CD4-positive, alpha-beta memory T cell (primary cell): Measurements from ENCODE around the gene ENTREP1. TPM values are rescaled to one million over a fixed set of nuclear protein-coding genes. Genes with fewer than 3 reads are reported as not detected.

ENCODE experiments used
- CTCF ChIA-PET: fragments of 350-600 bp; sonication (Branson Sonifier 250); formaldehyde crosslinking; loops from one replicate; lab custom pipeline; 2021; ENCODE audit warnings: inconsistent platforms; ENCODE audit not compliant: partially characterized antibody; lab: Charles Lee
- POLR2A ChIA-PET: fragments of 350-600 bp; sonication (Branson Sonifier 250); formaldehyde crosslinking; loops from one replicate; lab custom pipeline; 2021; ENCODE audit not compliant: partially characterized antibody; lab: Charles Lee
- DNase-seq, 5 donors: peaks; one replicate each; pipeline versions ENCODE4 v3.0.0 to v3.0.0-alpha.2; 2020 to 2022; ENCODE audit warnings: mixed read lengths in 1 of 5
- H3K27ac ChIP-seq: one replicate; pipeline ENCODE4 v1.7.0; 2013; ENCODE audit warnings: low read depth, low read length
- H3K27me3 ChIP-seq: 2 replicates; pipeline ENCODE4 v1.7.0; 2013; ENCODE audit warnings: mild to moderate bottlenecking, low read length, moderate library complexity; ENCODE audit not compliant: insufficient read depth
- H3K36me3 ChIP-seq: 2 replicates; pipeline ENCODE4 v1.7.0; 2013; ENCODE audit warnings: mild to moderate bottlenecking, low read length, moderate library complexity; ENCODE audit not compliant: insufficient read depth
- H3K4me1 ChIP-seq: 2 replicates; pipeline ENCODE4 v1.7.0; 2013; ENCODE audit warnings: mild to moderate bottlenecking, low read length, moderate library complexity; ENCODE audit not compliant: insufficient read depth
- H3K4me3 ChIP-seq, 2 donors: one replicate each; pipeline ENCODE4 v1.7.0; 2013; ENCODE audit warnings: low read length in 2 of 2, mild to moderate bottlenecking in 1 of 2
- H3K9me3 ChIP-seq, 2 donors: one replicate each; pipeline ENCODE4 v1.7.0; 2013; ENCODE audit warnings: low read length in 2 of 2, control low read depth in 1 of 2; ENCODE audit not compliant: control insufficient read depth in 1 of 2
- H3K27ac Mint-ChIP-seq, 7 donors: one replicate each; pipeline ENCODE4 v1.8.0; 2020 to 2021; ENCODE audit warnings: mixed read lengths in 7 of 7, mild to moderate bottlenecking in 6 of 7, inconsistent platforms in 3 of 7, moderate library complexity in 3 of 7
- H3K27me3 Mint-ChIP-seq, 2 donors: one replicate each; pipeline ENCODE4 v1.8.0; 2020 to 2021; ENCODE audit warnings: mixed read lengths in 2 of 2
- H3K36me3 Mint-ChIP-seq, 2 donors: one replicate each; pipeline ENCODE4 v1.8.0; 2020 to 2021; ENCODE audit warnings: mixed read lengths in 2 of 2, inconsistent platforms in 1 of 2, mild to moderate bottlenecking in 1 of 2
- H3K4me1 Mint-ChIP-seq, 4 donors: one replicate each; pipeline ENCODE4 v1.8.0; 2020 to 2021; ENCODE audit warnings: mixed read lengths in 4 of 4, mild to moderate bottlenecking in 1 of 4
- H3K4me3 Mint-ChIP-seq, 8 donors: one replicate each; pipeline ENCODE4 v1.8.0; 2020 to 2021; ENCODE audit warnings: mixed read lengths in 8 of 8, mild to moderate bottlenecking in 7 of 8, moderate library complexity in 6 of 8, inconsistent platforms in 3 of 8
- H3K9me3 Mint-ChIP-seq, 8 donors: one replicate each; pipeline ENCODE4 v1.8.0; 2020 to 2021; ENCODE audit warnings: mixed read lengths in 8 of 8, mild to moderate bottlenecking in 5 of 8, inconsistent platforms in 3 of 8, moderate library complexity in 1 of 8
- intact Hi-C: fragments of 100-400 bp; cut with micrococcal nuclease; formaldehyde crosslinking; loops from one replicate; pipeline ENCODE4 v1.15.1; 2023
- polyA plus RNA-seq, 2 donors: library from polyadenylated mRNA; unstranded; fragments of 300-500 nt; fragmentation: Illumina TruSeq; gene quantifications; one replicate each; pipeline ENCODE4 v1.2.3, GENCODE V29; 2021
- total RNA-seq, 2 experiments: library from RNA; stranded (reverse); gene quantifications; one replicate each; pipeline ENCODE4 v1.2.3, GENCODE V29; 2021

ENTREP1 gene
- total and polyA plus RNA-seq, 4 experiments from 2014 or later = 0.20 to 0.24 TPM; not detected in 2

DNA sequence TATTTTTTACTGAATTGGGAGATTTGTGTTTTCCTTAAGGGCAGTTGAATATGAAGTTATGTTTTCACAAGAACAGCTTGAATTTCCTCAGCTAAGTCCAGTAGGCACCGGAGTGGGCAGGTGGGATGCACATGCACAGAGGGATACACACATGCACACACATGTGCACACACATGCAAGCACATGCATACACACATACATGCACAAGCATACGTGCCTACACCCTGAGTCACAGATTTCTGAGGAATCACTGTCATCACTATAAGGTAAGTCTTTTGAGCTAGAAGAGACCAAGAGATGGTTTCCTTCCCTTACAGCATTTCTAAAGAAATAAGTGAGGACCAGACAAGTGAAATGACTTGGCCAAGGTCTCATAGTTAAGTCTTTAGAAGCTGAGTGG, 8.7 kb downstream of the ENTREP1 start:
- intact Hi-C loops = no loop called here
- no peaks in the 10 kb centered on the region for H3K4me1 Mint-ChIP-seq
- no peak overlapping the region for H3K27ac Mint-ChIP-seq
- peaks cover 0 to 2% (median 0%) of the 10 kb centered on the region in 8 donors for H3K9me3 Mint-ChIP-seq
- ChIA-PET CTCF (no interaction called here), POLR2A (no interaction called here)
- Histone ChIP-seq H3K4me3 (no peak overlapping the region), H3K27ac (no peak overlapping the region), H3K36me3 (no peaks in the 10 kb centered on the region), H3K27me3 (no peaks in the 10 kb centered on the region), H3K9me3 (no peaks in the 10 kb centered on the region), H3K4me1 (no peaks in the 10 kb centered on the region)
- no peaks in the 10 kb centered on the region for H3K36me3 Mint-ChIP-seq
- no peak overlapping the region for H3K4me3 Mint-ChIP-seq
- no peak for DNase-seq
- H3K27me3 Mint-ChIP-seq = peaks cover 5 to 12% of the 10 kb centered on the region in 2 donors

DNA sequence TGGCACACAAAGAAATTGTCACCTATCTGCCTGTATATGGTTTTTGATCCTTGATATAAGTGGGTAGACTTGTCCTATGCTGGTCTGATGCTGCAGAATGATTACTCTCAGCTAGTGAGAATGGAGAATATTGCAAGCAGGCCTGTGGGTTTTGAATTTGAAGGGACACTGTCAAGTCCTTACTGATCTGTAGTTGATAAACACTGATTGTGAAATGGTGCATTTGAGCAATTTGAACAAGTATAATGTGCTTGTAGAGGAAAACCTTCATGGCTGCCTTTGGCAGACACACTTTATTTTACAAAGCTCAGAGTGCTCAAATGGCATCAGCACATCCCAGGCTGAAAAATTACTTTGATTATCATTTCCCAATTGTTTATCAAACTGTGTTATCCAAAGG, 9.3 kb downstream of the ENTREP1 start:
- ChIA-PET CTCF (no interaction called here), POLR2A (no interaction called here)
- intact Hi-C loops = no loop called here
- H3K4me3 Mint-ChIP-seq = no peak overlapping the region
- Histone ChIP-seq H3K36me3 (no peaks in the 10 kb centered on the region), H3K27me3 (no peaks in the 10 kb centered on the region), H3K9me3 (no peaks in the 10 kb centered on the region), H3K4me1 (no peaks in the 10 kb centered on the region), H3K27ac (no peak overlapping the region), H3K4me3 (no peak overlapping the region)
- H3K4me1 Mint-ChIP-seq = no peaks in the 10 kb centered on the region
- H3K36me3 Mint-ChIP-seq = no peaks in the 10 kb centered on the region
- H3K27me3 Mint-ChIP-seq = peaks cover 2 to 10% of the 10 kb centered on the region in 2 donors
- DNase-seq = no peak
- no peak overlapping the region for H3K27ac Mint-ChIP-seq
- no peaks in the 10 kb centered on the region for H3K9me3 Mint-ChIP-seq

DNA sequence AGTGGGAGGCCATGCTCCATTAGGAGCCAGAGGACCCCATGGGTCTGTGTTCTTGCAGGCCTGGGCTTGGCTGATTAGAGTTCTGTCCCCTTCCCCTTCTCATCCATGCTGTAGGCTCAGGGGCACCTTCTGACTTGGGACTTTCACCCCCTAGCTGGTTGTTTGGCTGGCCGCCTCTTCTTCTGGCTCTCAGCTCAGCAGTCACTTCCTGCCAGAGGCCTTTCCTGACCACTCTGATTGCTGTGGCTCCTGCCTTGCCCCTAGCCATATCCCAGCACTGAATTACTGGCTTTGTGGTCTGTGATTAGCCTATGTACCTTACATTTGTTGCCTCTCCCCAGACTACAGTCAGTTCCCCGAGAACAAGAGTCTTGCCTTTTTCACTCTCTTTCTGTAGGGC, 14.6 kb downstream of the ENTREP1 start:
- CTCF ChIA-PET = no interaction called here
- intact Hi-C loops = no loop called here
- no peaks in the 10 kb centered on the region for H3K36me3 Mint-ChIP-seq
- H3K27ac ChIP-seq = no peak overlapping the region
- H3K36me3 ChIP-seq = no peaks in the 10 kb centered on the region
- no peak overlapping the region for H3K4me3 Mint-ChIP-seq
- DNase-seq = no peak
- POLR2A ChIA-PET = no interaction called here
- H3K9me3 Mint-ChIP-seq = peaks cover 0 to 6% (median 0%) of the 10 kb centered on the region in 8 donors
- H3K27ac Mint-ChIP-seq = no peak overlapping the region
- peaks cover 7 to 9% of the 10 kb centered on the region in 2 donors for H3K27me3 Mint-ChIP-seq
- no peaks in the 10 kb centered on the region for H3K27me3 ChIP-seq
- H3K4me1 ChIP-seq = no peaks in the 10 kb centered on the region
- H3K4me1 Mint-ChIP-seq = no peaks in the 10 kb centered on the region
- H3K4me3 ChIP-seq = no peak overlapping the region
- H3K9me3 ChIP-seq = no peaks in the 10 kb centered on the region

GRCh38 chr9:69340631-69341030, 15.6 kb downstream of the ENTREP1 start:
- ChIA-PET CTCF (no interaction called here), POLR2A (no interaction called here)
- Histone ChIP-seq H3K36me3 (no peaks in the 10 kb centered on the region), H3K27ac (no peak overlapping the region), H3K4me3 (no peak overlapping the region), H3K4me1 (no peaks in the 10 kb centered on the region), H3K27me3 (no peaks in the 10 kb centered on the region), H3K9me3 (no peaks in the 10 kb centered on the region)
- Mint-ChIP-seq H3K4me3 (no peak overlapping the region), H3K4me1 (no peaks in the 10 kb centered on the region), H3K27ac (no peak overlapping the region), H3K27me3 (peaks cover 7% of the 10 kb centered on the region in 2 donors), H3K36me3 (no peaks in the 10 kb centered on the region), H3K9me3 (peaks cover 0 to 6% (median 0%) of the 10 kb centered on the region in 8 donors)
- intact Hi-C loops = no loop called here
- no peak for DNase-seq

DNA sequence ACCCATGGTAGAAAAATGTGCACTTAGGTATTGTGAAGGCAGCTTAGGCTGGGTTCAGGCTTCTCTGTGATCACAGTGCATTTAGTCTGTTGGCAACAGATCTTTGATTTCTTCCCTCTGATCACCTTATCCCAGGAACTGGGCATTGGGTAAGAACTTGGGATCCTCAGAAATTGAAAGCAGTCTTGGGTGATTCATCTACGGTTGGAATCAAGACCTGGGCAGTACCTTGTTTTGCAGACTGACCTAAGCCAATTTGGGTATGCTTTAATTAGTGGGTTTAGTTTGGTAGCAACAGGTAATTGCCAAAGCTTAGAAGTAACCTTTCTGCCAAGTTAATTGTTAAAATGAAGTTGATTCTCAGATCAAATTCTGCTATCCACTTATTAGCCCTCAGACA, 17.8 kb downstream of the ENTREP1 start:
- ChIA-PET CTCF (no interaction called here), POLR2A (no interaction called here)
- Mint-ChIP-seq H3K4me1 (no peaks in the 10 kb centered on the region), H3K36me3 (no peaks in the 10 kb centered on the region), H3K4me3 (no peak overlapping the region), H3K9me3 (peaks cover 0 to 6% (median 0%) of the 10 kb centered on the region in 8 donors), H3K27ac (no peak overlapping the region), H3K27me3 (peaks cover 9 to 12% of the 10 kb centered on the region in 2 donors)
- H3K27me3 ChIP-seq = no peaks in the 10 kb centered on the region
- no peaks in the 10 kb centered on the region for H3K36me3 ChIP-seq
- intact Hi-C loops = no loop called here
- H3K4me3 ChIP-seq = no peak overlapping the region
- no peak overlapping the region for H3K27ac ChIP-seq
- H3K4me1 ChIP-seq = no peaks in the 10 kb centered on the region
- H3K9me3 ChIP-seq = no peaks in the 10 kb centered on the region
- no peak for DNase-seq

GRCh38 chr9:69344459-69344858, 19.4 kb downstream of the ENTREP1 start:
- intact Hi-C loops = no loop called here
- POLR2A ChIA-PET = no interaction called here
- CTCF ChIA-PET = no interaction called here
- Mint-ChIP-seq H3K9me3 (peaks cover 0 to 5% (median 0%) of the 10 kb centered on the region in 8 donors), H3K4me1 (no peaks in the 10 kb centered on the region), H3K36me3 (no peaks in the 10 kb centered on the region), H3K27ac (no peak overlapping the region), H3K4me3 (no peak overlapping the region), H3K27me3 (peaks cover 14 to 16% of the 10 kb centered on the region in 2 donors)
- Histone ChIP-seq H3K27me3 (no peaks in the 10 kb centered on the region), H3K27ac (no peak overlapping the region), H3K4me1 (no peaks in the 10 kb centered on the region), H3K36me3 (no peaks in the 10 kb centered on the region), H3K4me3 (no peak overlapping the region), H3K9me3 (no peaks in the 10 kb centered on the region)
- no peak for DNase-seq

GRCh38 chr9:69346596-69347390, 21.8 kb downstream of the ENTREP1 start:
- Mint-ChIP-seq H3K4me3 (no peak overlapping the region), H3K4me1 (no peaks in the 10 kb centered on the region), H3K9me3 (peaks cover 0 to 5% (median 0%) of the 10 kb centered on the region in 8 donors), H3K36me3 (no peaks in the 10 kb centered on the region), H3K27ac (no peak overlapping the region), H3K27me3 (peaks cover 15 to 16% of the 10 kb centered on the region in 2 donors)
- H3K27me3 ChIP-seq = no peaks in the 10 kb centered on the region
- intact Hi-C loops = no loop called here
- no peaks in the 10 kb centered on the region for H3K36me3 ChIP-seq
- DNase-seq = no peak
- no peak overlapping the region for H3K27ac ChIP-seq
- H3K4me1 ChIP-seq = no peaks in the 10 kb centered on the region
- H3K4me3 ChIP-seq = no peak overlapping the region
- POLR2A ChIA-PET = no interaction called here
- CTCF ChIA-PET = no interaction called here
- H3K9me3 ChIP-seq = no peaks in the 10 kb centered on the region
